ENCODE results near the gene SGPP2. TPM values are rescaled to one million over a fixed set of nuclear protein-coding genes. Genes with fewer than 3 reads are reported as not detected.
"Not testable (repeated sequence)": the region's sequence is repeated elsewhere in the genome, so short reads cannot be mapped to it uniquely, and the experiment has no call there.

Gene SGPP2
- polyA plus RNA-seq, 1 donor (not counting 4 experiments of a cell fraction or from before 2014, with no cell fraction given), result 2.6 TPM

DNA sequence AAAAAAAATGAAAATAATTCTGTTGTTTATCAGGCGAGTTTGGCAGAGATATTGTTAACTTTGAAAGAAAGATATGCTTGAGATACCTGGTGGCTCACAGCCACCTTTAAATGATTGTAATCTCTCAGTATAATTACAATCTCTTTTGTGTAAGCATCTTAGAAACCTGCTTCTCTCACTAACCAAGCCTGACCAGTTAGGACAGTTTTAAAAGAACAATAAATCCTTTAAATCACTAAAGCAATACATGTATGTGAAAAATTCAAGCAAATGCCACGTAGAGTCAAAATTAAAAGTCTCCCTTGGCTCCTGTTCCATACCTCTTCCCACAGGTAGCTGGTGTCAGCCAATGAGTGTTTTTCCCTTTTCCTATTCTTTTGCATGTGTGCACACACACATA is 15.7 kb upstream of the SGPP2 start:
- H3K36me3 ChIP-seq (ENCODE audit: control insufficient read depth in 2 of 2, extremely low read depth in 1 of 2, insufficient read depth in 2 of 2, low read length in 2 of 2), result no peaks in the 10 kb centered on the region
- H2AFZ ChIP-seq (ENCODE audit: control insufficient read depth, low read length), result no peak overlapping the region
- no peak overlapping the region for H3K9ac ChIP-seq (ENCODE audit: control insufficient read depth, extremely low read depth, insufficient read depth, low read length)
- H3K4me1 ChIP-seq (ENCODE audit: control insufficient read depth, extremely low read depth, insufficient read depth, low read length), result no peaks in the 10 kb centered on the region
- H3K4me3 ChIP-seq (ENCODE audit: control insufficient read depth in 2 of 3, extremely low read depth in 1 of 3, insufficient read depth in 2 of 3, low read depth in 1 of 3, low read length in 3 of 3), result no peak overlapping the region
- H3K9me1 ChIP-seq (ENCODE audit: control insufficient read depth, extremely low read depth, insufficient read depth, low read length), result no peaks in the 10 kb centered on the region
- no peaks in the 10 kb centered on the region for H3K27me3 ChIP-seq (ENCODE audit: control insufficient read depth, extremely low read depth, insufficient read depth, low read length)
- no peaks in the 10 kb centered on the region for H3K79me2 ChIP-seq (ENCODE audit: control insufficient read depth, insufficient read depth, low read length)
- H3K27ac ChIP-seq (ENCODE audit: control insufficient read depth, insufficient read depth, low read length), result no peak overlapping the region
- H3K4me2 ChIP-seq (ENCODE audit: control insufficient read depth, extremely low read depth, insufficient read depth, low read depth, low read length), result no peak overlapping the region
- DNase-seq (ENCODE audit: low read depth, low spot score) (no peak), FAIRE-seq (no peak)
- no peaks in the 10 kb centered on the region for H4K20me1 ChIP-seq (ENCODE audit: control insufficient read depth, extremely low read depth, insufficient read depth, low read length)
- no peaks in the 10 kb centered on the region for H3K9me3 ChIP-seq (ENCODE audit: control insufficient read depth, low read depth, low read length)
- dilution Hi-C loops (cut with MboI; ENCODE audit: extremely low pct_ligation_motif_present, low sequenced_read_pairs), result no loop called here
- TF ChIP-seq, protein P1, sequence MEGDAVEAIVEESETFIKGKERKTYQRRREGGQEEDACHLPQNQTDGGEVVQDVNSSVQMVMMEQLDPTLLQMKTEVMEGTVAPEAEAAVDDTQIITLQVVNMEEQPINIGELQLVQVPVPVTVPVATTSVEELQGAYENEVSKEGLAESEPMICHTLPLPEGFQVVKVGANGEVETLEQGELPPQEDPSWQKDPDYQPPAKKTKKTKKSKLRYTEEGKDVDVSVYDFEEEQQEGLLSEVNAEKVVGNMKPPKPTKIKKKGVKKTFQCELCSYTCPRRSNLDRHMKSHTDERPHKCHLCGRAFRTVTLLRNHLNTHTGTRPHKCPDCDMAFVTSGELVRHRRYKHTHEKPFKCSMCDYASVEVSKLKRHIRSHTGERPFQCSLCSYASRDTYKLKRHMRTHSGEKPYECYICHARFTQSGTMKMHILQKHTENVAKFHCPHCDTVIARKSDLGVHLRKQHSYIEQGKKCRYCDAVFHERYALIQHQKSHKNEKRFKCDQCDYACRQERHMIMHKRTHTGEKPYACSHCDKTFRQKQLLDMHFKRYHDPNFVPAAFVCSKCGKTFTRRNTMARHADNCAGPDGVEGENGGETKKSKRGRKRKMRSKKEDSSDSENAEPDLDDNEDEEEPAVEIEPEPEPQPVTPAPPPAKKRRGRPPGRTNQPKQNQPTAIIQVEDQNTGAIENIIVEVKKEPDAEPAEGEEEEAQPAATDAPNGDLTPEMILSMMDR (optimal IDR thresholded peaks at IDR 0.05 in 1 of 3, IDR thresholded peaks at IDR 0.05 in 1 of 3, conservative IDR thresholded peaks at IDR 0.05 in 1 of 3; ENCODE audit: extremely low read depth in 1 of 3, insufficient read depth in 2 of 3, low read length in 3 of 3), result no peak
- TF ChIP-seq EZH2 (IDR thresholded peaks at IDR 0.05; ENCODE audit: low read length), result no peak

- dilution Hi-C loops (cut with MboI; ENCODE audit: extremely low pct_ligation_motif_present, low sequenced_read_pairs), result no loop called here
- no peak overlapping the region for H3K4me3 ChIP-seq (ENCODE audit: control insufficient read depth in 2 of 3, extremely low read depth in 1 of 3, insufficient read depth in 2 of 3, low read depth in 1 of 3, low read length in 3 of 3)
- no peak overlapping the region for H3K9ac ChIP-seq (ENCODE audit: control insufficient read depth, extremely low read depth, insufficient read depth, low read length)
- H3K27ac ChIP-seq (ENCODE audit: control insufficient read depth, insufficient read depth, low read length), result no peak overlapping the region
- TF ChIP-seq, protein P1 (optimal IDR thresholded peaks at IDR 0.05 in 1 of 3, IDR thresholded peaks at IDR 0.05 in 1 of 3, conservative IDR thresholded peaks at IDR 0.05 in 1 of 3; ENCODE audit: extremely low read depth in 1 of 3, insufficient read depth in 2 of 3, low read length in 3 of 3), result no peak
- TF ChIP-seq EZH2 (IDR thresholded peaks at IDR 0.05; ENCODE audit: low read length), result no peak
- no peak for FAIRE-seq
- no peaks in the 10 kb centered on the region for H3K9me3 ChIP-seq (ENCODE audit: control insufficient read depth, low read depth, low read length)
- no peaks in the 10 kb centered on the region for H3K4me1 ChIP-seq (ENCODE audit: control insufficient read depth, extremely low read depth, insufficient read depth, low read length)
- no peaks in the 10 kb centered on the region for H3K9me1 ChIP-seq (ENCODE audit: control insufficient read depth, extremely low read depth, insufficient read depth, low read length)
- no peak for DNase-seq (ENCODE audit: low read depth, low spot score)
- H3K36me3 ChIP-seq (ENCODE audit: control insufficient read depth in 2 of 2, extremely low read depth in 1 of 2, insufficient read depth in 2 of 2, low read length in 2 of 2), result no peaks in the 10 kb centered on the region
- H3K79me2 ChIP-seq (ENCODE audit: control insufficient read depth, insufficient read depth, low read length), result no peaks in the 10 kb centered on the region
- H4K20me1 ChIP-seq (ENCODE audit: control insufficient read depth, extremely low read depth, insufficient read depth, low read length), result no peaks in the 10 kb centered on the region
- no peak overlapping the region for H2AFZ ChIP-seq (ENCODE audit: control insufficient read depth, low read length)
- H3K4me2 ChIP-seq (ENCODE audit: control insufficient read depth, extremely low read depth, insufficient read depth, low read depth, low read length), result no peak overlapping the region
- no peaks in the 10 kb centered on the region for H3K27me3 ChIP-seq (ENCODE audit: control insufficient read depth, extremely low read depth, insufficient read depth, low read length)
Observed at GRCh38 chr2:222410534-222410933, 13.8 kb upstream of the SGPP2 start.

GRCh38 chr2:222412334-222412733 is 12.0 kb upstream of the SGPP2 start:
- H3K9me1 ChIP-seq (ENCODE audit: control insufficient read depth, extremely low read depth, insufficient read depth, low read length); dilution Hi-C loops (cut with MboI; ENCODE audit: extremely low pct_ligation_motif_present, low sequenced_read_pairs); FAIRE-seq; H3K27ac ChIP-seq (ENCODE audit: control insufficient read depth, insufficient read depth, low read length); H3K4me2 ChIP-seq (ENCODE audit: control insufficient read depth, extremely low read depth, insufficient read depth, low read depth, low read length); H4K20me1 ChIP-seq (ENCODE audit: control insufficient read depth, extremely low read depth, insufficient read depth, low read length); H3K9ac ChIP-seq (ENCODE audit: control insufficient read depth, extremely low read depth, insufficient read depth, low read length); H3K79me2 ChIP-seq (ENCODE audit: control insufficient read depth, insufficient read depth, low read length); DNase-seq (ENCODE audit: low read depth, low spot score); H3K4me3 ChIP-seq (ENCODE audit: control insufficient read depth in 2 of 3, extremely low read depth in 1 of 3, insufficient read depth in 2 of 3, low read depth in 1 of 3, low read length in 3 of 3); H3K4me1 ChIP-seq (ENCODE audit: control insufficient read depth, extremely low read depth, insufficient read depth, low read length); H2AFZ ChIP-seq (ENCODE audit: control insufficient read depth, low read length); H3K9me3 ChIP-seq (ENCODE audit: control insufficient read depth, low read depth, low read length); H3K36me3 ChIP-seq (ENCODE audit: control insufficient read depth in 2 of 2, extremely low read depth in 1 of 2, insufficient read depth in 2 of 2, low read length in 2 of 2); H3K27me3 ChIP-seq (ENCODE audit: control insufficient read depth, extremely low read depth, insufficient read depth, low read length): not testable (repeated sequence)
